ENCODE measurements around the gene MAP6.

- TF ChIP-seq POLR2A (IDR thresholded peaks at IDR 0.05): no peak
- no peak for TF ChIP-seq CTCF (IDR thresholded peaks at IDR 0.05 in 4 of 5, conservative IDR thresholded peaks at IDR 0.05 in 1 of 5)
These were observed 10.7 kb upstream of the MAP6 start for GRCh38 chr11:75679566-75679965.
